GM18502 (cell line): ENCODE measurements around the gene ZNF575.
A peak's percentile ranks its signal among the peaks of the same experiment; 100 is the strongest.

Experiments used
- ATAC-seq: cut with Tn5 transposase; IDR thresholded peaks from one replicate; pipeline ENCODE4 v1.9.1; 2021; ENCODE audit warnings: mild to moderate bottlenecking; ENCODE audit not compliant: unreplicated experiment, poor library complexity

The ZNF575 gene, protein sequence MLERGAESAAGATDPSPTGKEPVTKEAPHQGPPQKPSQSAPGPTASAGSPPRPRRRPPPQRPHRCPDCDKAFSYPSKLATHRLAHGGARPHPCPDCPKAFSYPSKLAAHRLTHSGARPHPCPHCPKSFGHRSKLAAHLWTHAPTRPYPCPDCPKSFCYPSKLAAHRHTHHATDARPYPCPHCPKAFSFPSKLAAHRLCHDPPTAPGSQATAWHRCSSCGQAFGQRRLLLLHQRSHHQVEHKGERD

GRCh38 chr19:43532962-43533545 lies at the start of gene ZNF575:
Gene ZNF575, plus strand, starts transcription at chr19:43533188. Its CDS starts 1,235 bp downstream, at chr19:43534423.
- peak; percentile 58 for ATAC-seq

DNA sequence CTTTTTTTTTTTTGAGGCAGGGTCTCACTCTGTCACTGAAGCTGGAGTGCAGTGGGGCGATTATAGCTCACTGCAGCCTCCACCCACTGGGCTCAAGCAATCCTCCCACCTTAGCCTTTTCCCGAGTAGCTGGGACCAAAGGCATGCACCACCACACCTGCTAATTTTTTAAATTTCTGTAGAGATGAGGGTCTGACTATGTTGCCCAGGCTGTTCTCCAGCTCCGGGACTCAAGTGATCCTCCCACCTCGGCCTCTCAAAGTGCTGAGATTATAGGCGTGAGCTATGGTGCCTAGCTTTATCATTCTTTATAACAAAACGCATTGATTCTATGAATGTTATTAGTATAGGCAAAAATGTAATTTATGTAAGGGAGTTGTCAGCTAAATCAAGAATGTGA lies 49.7 kb upstream of the ZNF575 start:
- ATAC-seq: no peak

DNA sequence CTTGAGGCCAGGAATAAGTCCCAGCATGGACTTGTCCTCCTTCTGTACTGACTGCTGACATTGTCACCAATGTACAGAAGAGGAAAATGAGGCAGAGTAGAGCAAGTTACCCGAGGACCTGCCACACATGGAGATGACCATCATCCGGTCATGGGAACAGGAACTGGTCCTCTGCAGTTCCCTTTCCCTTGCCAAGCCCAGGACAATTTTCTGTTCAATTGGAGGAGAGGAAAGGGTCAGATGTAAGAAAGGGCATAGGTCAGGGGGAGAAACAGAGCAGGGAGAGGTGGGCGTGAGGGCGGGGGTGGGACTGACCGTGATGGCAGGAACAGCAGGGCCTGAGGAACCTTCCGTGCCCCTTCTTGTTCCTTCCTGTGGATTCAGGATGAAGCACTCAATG lies 47.0 kb upstream of the ZNF575 start:
- ATAC-seq: no peak

GRCh38 chr19:43486412-43486811 lies 46.6 kb upstream of the ZNF575 start:
- ATAC-seq: no peak

GRCh38 chr19:43488179-43488578 lies 44.8 kb upstream of the ZNF575 start:
- ATAC-seq: no peak

GRCh38 chr19:43489310-43489709 lies 43.7 kb upstream of the ZNF575 start:
- ATAC-seq: no peak

DNA sequence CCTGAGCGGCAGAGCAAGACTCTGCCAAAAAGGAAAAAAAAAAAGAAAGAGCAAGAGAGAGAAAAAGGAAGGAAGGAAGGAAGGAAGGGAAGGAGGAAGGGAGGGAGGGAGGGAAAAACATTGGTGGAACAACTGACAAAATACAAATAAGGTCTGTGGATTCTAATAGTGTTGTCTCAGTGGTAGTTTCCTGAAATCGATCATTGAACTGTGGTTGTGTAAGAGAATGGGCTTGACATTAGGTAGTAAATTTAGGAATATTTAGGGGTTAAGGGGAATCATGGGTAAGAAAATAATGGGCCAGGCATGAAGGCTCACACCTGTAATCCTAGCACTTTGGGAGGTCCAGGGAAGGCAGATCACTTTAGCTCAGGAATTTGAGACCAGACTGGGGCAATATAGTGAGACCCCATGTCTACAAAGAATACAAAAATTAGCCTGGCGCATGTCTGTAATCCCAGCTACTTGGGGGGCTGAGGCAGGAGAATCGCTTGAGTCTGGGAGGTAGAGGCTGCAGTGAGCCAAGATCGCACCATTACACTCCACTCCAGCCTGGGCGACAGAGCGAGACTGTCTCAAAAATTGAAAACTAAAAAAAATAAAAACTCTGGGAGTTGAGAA lies 42.9 kb upstream of the ZNF575 start:
- no peak for ATAC-seq

DNA sequence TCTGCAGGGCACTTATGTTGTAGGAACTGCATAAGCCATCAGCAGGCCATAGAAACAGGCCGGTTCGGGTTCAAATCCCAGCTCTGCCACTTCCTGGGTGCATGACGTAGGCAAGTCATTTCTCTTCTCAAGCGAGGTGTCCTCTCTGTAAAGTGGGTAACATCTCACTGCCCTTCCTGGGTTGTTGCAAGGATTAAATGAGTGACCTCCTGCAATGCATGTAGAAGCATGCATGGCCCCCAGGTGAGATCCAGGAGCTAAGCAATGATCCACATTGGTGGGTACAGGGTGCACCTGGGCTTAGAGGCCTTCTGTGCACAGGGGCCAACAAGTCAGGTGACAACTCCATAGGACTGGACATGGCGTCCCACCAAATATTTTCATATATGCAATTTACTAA lies 42.2 kb upstream of the ZNF575 start:
- ATAC-seq: no peak

- no peak for ATAC-seq
Measured at GRCh38 chr19:43495082-43495481, 37.9 kb upstream of the ZNF575 start.

- ATAC-seq: no peak
Measured at GRCh38 chr19:43496960-43497359, 36.0 kb upstream of the ZNF575 start.

DNA sequence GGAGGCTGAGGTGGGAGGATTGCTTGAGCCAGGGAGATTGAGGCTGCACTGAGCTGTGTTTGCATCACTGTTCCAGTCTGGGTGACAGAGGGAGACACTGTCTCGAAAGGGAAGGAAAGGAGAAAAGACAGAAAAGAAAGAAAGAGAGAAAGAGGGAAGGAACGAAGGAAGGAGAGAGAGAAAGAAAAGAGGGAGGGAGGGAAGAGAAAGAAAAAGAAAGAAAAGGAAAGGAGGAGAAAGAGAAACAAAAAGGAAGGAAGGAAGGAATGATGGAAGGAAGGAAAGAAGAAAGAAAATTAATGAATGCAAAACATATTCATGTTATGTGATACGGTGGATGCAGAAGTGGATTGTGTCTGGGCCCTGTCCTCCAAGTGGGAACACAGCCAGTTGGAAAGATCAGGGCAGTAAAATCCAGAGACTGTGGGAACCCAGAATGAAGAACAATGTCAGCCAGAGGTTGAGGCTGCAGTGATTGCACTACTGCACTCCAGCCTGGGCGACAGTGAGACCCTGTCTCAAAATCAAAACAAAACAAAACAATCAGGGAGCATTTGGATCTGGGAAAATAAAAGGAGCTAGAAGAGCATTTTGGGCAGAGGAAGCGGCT lies 34.6 kb upstream of the ZNF575 start:
- ATAC-seq: no peak

DNA sequence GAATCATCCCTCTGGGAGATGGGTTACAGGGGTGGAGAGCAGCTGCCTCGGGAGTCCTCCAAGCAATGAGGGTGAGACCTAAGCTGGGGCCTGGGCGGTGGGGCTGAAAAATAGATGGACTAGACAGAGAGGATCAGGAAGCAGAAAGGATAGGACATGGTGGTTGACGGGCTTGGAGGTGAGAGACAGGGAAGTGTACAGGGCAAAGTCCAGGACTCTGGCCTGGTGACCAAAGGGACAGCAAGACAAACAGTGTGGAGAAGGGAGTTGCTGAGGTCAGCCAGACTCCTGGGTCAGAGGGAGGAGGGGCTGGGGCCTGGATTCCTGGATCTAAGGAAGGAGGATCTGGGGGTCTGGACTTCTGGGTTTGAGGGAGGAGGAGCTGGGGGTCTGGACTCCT lies 33.9 kb upstream of the ZNF575 start:
- no peak for ATAC-seq

- no peak for ATAC-seq
Measured at GRCh38 chr19:43501661-43502418, 31.1 kb upstream of the ZNF575 start.

- no peak for ATAC-seq
Measured at GRCh38 chr19:43502419-43502976, 30.5 kb upstream of the ZNF575 start.

DNA sequence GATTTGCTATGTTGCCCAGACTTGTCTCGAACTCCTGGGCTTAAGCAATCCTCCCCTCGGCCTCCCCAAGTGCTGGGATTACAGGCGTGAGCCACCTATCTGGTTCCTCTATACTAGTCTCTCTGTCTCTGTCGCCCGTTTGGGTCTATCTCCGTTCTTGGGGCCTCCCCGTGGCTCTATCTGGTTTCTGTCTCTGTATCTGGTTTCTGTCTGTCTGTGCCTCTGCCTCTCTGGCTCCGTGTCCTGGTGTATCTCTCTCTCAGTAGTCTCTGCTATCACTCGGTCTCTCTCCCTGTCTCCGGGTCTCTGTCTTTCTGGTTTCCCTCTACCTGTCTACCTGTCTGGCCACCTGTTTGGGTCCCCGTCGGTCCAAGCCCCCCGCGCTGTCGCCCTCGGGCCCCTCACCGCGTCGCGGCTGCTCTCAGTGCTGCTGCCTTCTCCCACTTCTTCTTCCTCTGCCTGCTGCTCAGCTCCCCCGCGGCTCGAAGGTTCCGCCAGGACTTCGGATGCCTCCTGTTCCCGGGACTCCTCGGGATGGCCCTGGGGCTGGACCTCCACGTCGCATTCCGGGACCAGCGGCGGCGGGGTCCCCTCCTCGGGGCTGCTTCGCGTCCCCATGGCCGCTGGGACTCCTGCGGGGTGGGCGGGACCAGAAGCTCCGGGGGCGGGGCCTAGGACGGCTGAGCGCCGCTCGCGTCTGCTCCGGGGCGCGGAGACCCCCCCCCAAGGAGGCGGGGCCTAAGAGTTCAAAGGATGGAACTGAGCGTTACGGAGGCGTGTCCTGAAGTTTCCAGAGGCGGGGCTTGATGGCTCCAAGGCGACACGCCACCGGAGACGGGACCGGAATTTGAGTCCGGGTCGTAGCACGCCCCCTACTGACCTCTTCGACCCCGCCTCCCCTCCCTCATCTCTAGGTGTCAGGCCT lies 29.2 kb upstream of the ZNF575 start:
- peak; percentile 91 for ATAC-seq

GRCh38 chr19:43504426-43505185 lies 28.4 kb upstream of the ZNF575 start, which contains the start of gene PHLDB3:
Gene PHLDB3, minus strand, starts transcription at chr19:43504746. Its CDS starts 628 bp downstream, at chr19:43504118.
- peak; percentile 17 for ATAC-seq

- ATAC-seq: no peak
Measured at GRCh38 chr19:43505186-43505456, 27.9 kb upstream of the ZNF575 start.

- ATAC-seq: no peak
Measured at GRCh38 chr19:43505941-43506340, 27.0 kb upstream of the ZNF575 start.

- no peak for ATAC-seq
Measured at GRCh38 chr19:43506629-43507028, 26.4 kb upstream of the ZNF575 start.
